PC-9 (cell line): Measurements from ENCODE around the gene AOPEP. TPM values are rescaled to one million over a fixed set of nuclear protein-coding genes. Genes with fewer than 3 reads are reported as not detected.

Experiments used
- BruUV-seq: library from RNA; stranded (reverse); fragments of 400-500 nt; replicated peaks from 2 replicates; lab custom pipeline; 2021; lab: Mats Ljungman, UMichigan
- CTCF ChIA-PET: fragments of 300-600 bp; sonication (Branson Sonifier 250); formaldehyde crosslinking; loops from one replicate; lab custom pipeline; 2022; ENCODE audit warnings: antibody characterized with exemption; lab: Charles Lee
- POLR2A ChIA-PET: fragments of 300-600 bp; sonication (Branson Sonifier 250); formaldehyde crosslinking; loops from one replicate; lab custom pipeline; 2022; ENCODE audit warnings: antibody characterized with exemption; ENCODE audit not compliant: unreplicated experiment; lab: Charles Lee
- DNase-seq, 2 experiments: peaks; one replicate each; pipeline versions ENCODE4 v3.0.0 to v3.0.0-alpha.2; 2015 to 2022; ENCODE audit warnings: mixed read lengths in 1 of 2
- H2AFZ ChIP-seq: fragments of 200-600 bp; sonication (generic); 2 replicates; pipeline ENCODE4 v1.8.1; 2017; ENCODE audit warnings: antibody characterized with exemption
- H3F3A ChIP-seq: fragments of 200-600 bp; sonication (generic); 2 replicates; pipeline ENCODE4 v1.8.1; 2017; ENCODE audit warnings: antibody characterized with exemption, mild to moderate bottlenecking, low read depth; ENCODE audit not compliant: insufficient read depth
- H3K27ac ChIP-seq: fragments of 200-600 bp; sonication (generic); 2 replicates; pipeline ENCODE4 v1.6.1; 2016; ENCODE audit warnings: mixed run types
- H3K27me3 ChIP-seq: fragments of 200-600 bp; sonication (generic); 2 replicates; pipeline ENCODE4 v1.6.1; 2016; ENCODE audit warnings: low read depth, mixed run types; ENCODE audit not compliant: insufficient read depth
- H3K36me3 ChIP-seq: fragments of 200-600 bp; sonication (generic); 2 replicates; pipeline ENCODE4 v1.6.1; 2016; ENCODE audit warnings: low read depth, mixed run types
- H3K4me1 ChIP-seq: fragments of 200-600 bp; sonication (generic); replicated peaks from 2 replicates; pipeline ENCODE4 v1.6.1; 2016; ENCODE audit warnings: mixed run types; ENCODE audit not compliant: insufficient read depth
- H3K4me2 ChIP-seq: fragments of 200-600 bp; sonication (generic); 2 replicates; pipeline ENCODE4 v1.6.1; 2017; ENCODE audit warnings: mixed run types
- H3K4me3 ChIP-seq: fragments of 200-600 bp; sonication (generic); 2 replicates; pipeline ENCODE4 v1.6.1; 2016; ENCODE audit warnings: mixed run types
- H3K79me2 ChIP-seq: fragments of 200-600 bp; sonication (generic); 2 replicates; pipeline ENCODE4 v1.6.1; 2017; ENCODE audit warnings: low read depth, mixed run types
- H3K9me2 ChIP-seq: fragments of 200-600 bp; sonication (generic); 2 replicates; pipeline ENCODE4 v1.8.1; 2017; ENCODE audit warnings: mild to moderate bottlenecking; ENCODE audit not compliant: insufficient read depth
- H3K9me3 ChIP-seq: fragments of 200-600 bp; sonication (generic); 2 replicates; pipeline ENCODE4 v1.8.1; 2016; ENCODE audit warnings: low read depth; ENCODE audit not compliant: insufficient read depth
- H4K20me1 ChIP-seq: fragments of 200-600 bp; sonication (generic); 2 replicates; pipeline ENCODE4 v1.8.1; 2017; ENCODE audit not compliant: insufficient read depth
- CTCF ChIP-seq: fragments of 200-600 bp; sonication (generic); conservative IDR thresholded peaks from 2 replicates; pipeline ENCODE4 v1.6.1; 2017; ENCODE audit warnings: mixed run types, antibody characterized with exemption, mild to moderate bottlenecking, moderate library complexity
- EZH2 ChIP-seq: fragments of 200-600 bp; sonication (generic); IDR thresholded peaks from 2 replicates; pipeline ENCODE4 v1.8.0; 2017; ENCODE audit warnings: antibody characterized with exemption, low read depth
- intact Hi-C: fragments of 100-400 bp; cut with micrococcal nuclease; formaldehyde crosslinking; loops from one replicate; pipeline ENCODE4 v1.10.0; 2022; ENCODE audit not compliant: unreplicated experiment
- total RNA-seq: library from RNA; stranded (reverse); gene quantifications from 2 replicates; pipeline ENCODE4 v1.2.3, GENCODE V29; 2021

The AOPEP gene
- total RNA-seq, 1 experiment from 2014 or later: 90.0 TPM

- H3K9me2 ChIP-seq: no peaks in the 10 kb centered on the region
- H3K4me3 ChIP-seq: no peak overlapping the region
- DNase-seq: peak in 1 of 2 experiments; percentile 86
- H3K27ac ChIP-seq: peak overlapping the region; percentile 81
- H3K79me2 ChIP-seq: peaks cover 29% of the 10 kb centered on the region
- no peaks in the 10 kb centered on the region for H3K27me3 ChIP-seq
- ChIA-PET POLR2A (no interaction called here), CTCF (interaction anchor here (0.6 kb wide), 2 partner anchors 34 to 43 kb away, joined by 3 to 6 read pairs; no protein-coding TSS in a partner anchor)
- peak overlapping the region; percentile 41 for H3K4me2 ChIP-seq
- TF ChIP-seq CTCF (no peak), EZH2 (no peak)
- intact Hi-C loops: no loop called here
- no TSS peak for BruUV-seq
- no peaks in the 10 kb centered on the region for H4K20me1 ChIP-seq
- H3K36me3 ChIP-seq: no peaks in the 10 kb centered on the region
- H3F3A ChIP-seq: peaks cover 37% of the 10 kb centered on the region
- H2AFZ ChIP-seq: no peak overlapping the region
- peaks cover 16% of the 10 kb centered on the region for H3K9me3 ChIP-seq
- H3K4me1 ChIP-seq: peaks cover 56% of the 10 kb centered on the region
Measured at GRCh38 chr9:94861589-94862272, 135.2 kb downstream of the AOPEP start.

GRCh38 chr9:94864196-94864595 is 137.7 kb downstream of the AOPEP start:
- BruUV-seq: no TSS peak
- no peaks in the 10 kb centered on the region for H4K20me1 ChIP-seq
- no peak for DNase-seq
- H3K27me3 ChIP-seq: no peaks in the 10 kb centered on the region
- H3K9me2 ChIP-seq: no peaks in the 10 kb centered on the region
- no peaks in the 10 kb centered on the region for H3K36me3 ChIP-seq
- no peak overlapping the region for H3K27ac ChIP-seq
- peaks cover 60% of the 10 kb centered on the region for H3F3A ChIP-seq
- H3K4me1 ChIP-seq: peaks cover 81% of the 10 kb centered on the region
- H3K4me2 ChIP-seq: no peak overlapping the region
- TF ChIP-seq CTCF (no peak), EZH2 (no peak)
- no peak overlapping the region for H3K4me3 ChIP-seq
- ChIA-PET POLR2A (interaction anchor here (0.5 kb wide), 1 partner anchor 56 kb away, joined by 6 read pairs; no protein-coding TSS in a partner anchor), CTCF (no interaction called here)
- no peak overlapping the region for H2AFZ ChIP-seq
- H3K79me2 ChIP-seq: peaks cover 29% of the 10 kb centered on the region
- peaks cover 6% of the 10 kb centered on the region; the same call in 1 of the 2 replicates for H3K9me3 ChIP-seq
- intact Hi-C loops: no loop called here

- TF ChIP-seq EZH2: no peak
- no peak for TF ChIP-seq CTCF
- Histone ChIP-seq H3K4me1 (peaks cover 82% of the 10 kb centered on the region), H3K4me2 (0 out of 2 replicates have a peak overlapping the region, but pooled peaks have one; percentile 78), H3K9me2 (no peaks in the 10 kb centered on the region), H3K36me3 (no peaks in the 10 kb centered on the region), H3F3A (peaks cover 60% of the 10 kb centered on the region), H3K27me3 (no peaks in the 10 kb centered on the region), H3K9me3 (no peaks in the 10 kb centered on the region), H4K20me1 (no peaks in the 10 kb centered on the region), H3K27ac (peak overlapping the region; percentile 100), H3K4me3 (no peak overlapping the region), H3K79me2 (peaks cover 34% of the 10 kb centered on the region), H2AFZ (no peak overlapping the region)
- BruUV-seq: no TSS peak
- DNase-seq: no peak
- intact Hi-C loops: no loop called here
- CTCF ChIA-PET: interaction anchor here (0.7 kb wide), 1 partner anchor 60 kb away, joined by 4 read pairs; no protein-coding TSS in a partner anchor
- POLR2A ChIA-PET: interaction anchor here (0.5 kb wide), 1 partner anchor 55 kb away, joined by 6 read pairs; no protein-coding TSS in a partner anchor
Measured at GRCh38 chr9:94864862-94865509, 138.5 kb downstream of the AOPEP start.
